Hypothalamus (tissue), 51 donors: ENCODE data around the gene THAP11.
A peak's percentile ranks its signal among the peaks of the same experiment; 100 is the strongest.

Experiments used
- DNase-seq, 51 donors: peaks; one replicate each; lab custom pipeline; 2025; lab: John Stamatoyannopoulos, UW

Gene THAP11

GRCh38 chr16:67841816-67842508, at the start of gene THAP11:
Gene THAP11, plus strand, starts transcription at chr16:67842320. Its CDS starts 235 bp downstream, at chr16:67842555.
- DNase-seq: peak; percentile 69 to 100 (median 90)

GRCh38 chr16:67796099-67796718, 45.9 kb upstream of the THAP11 start:
- no peak for DNase-seq

- no peak for DNase-seq
These were observed 41.7 kb upstream of the THAP11 start for GRCh38 chr16:67800338-67800926.

- no peak for DNase-seq
These were observed 40.9 kb upstream of the THAP11 start for GRCh38 chr16:67801241-67801640.

- DNase-seq: no peak
These were observed 40.2 kb upstream of the THAP11 start for GRCh38 chr16:67801883-67802282.

- no peak for DNase-seq
These were observed 38.2 kb upstream of the THAP11 start for GRCh38 chr16:67803894-67804293.

GRCh38 chr16:67804853-67805542, 37.1 kb upstream of the THAP11 start:
- no peak for DNase-seq

- DNase-seq: peak in 5 of 51 donors; percentile 7 to 43 (median 27)
These were observed 36.2 kb upstream of the THAP11 start for GRCh38 chr16:67805718-67806427.

GRCh38 chr16:67806428-67807147, 35.5 kb upstream of the THAP11 start, which contains the start of the genes RANBP10 and TSNAXIP1:
Gene RANBP10, minus strand, starts transcription at chr16:67806560. Its CDS starts 24 bp downstream, at chr16:67806536.
Gene TSNAXIP1, plus strand, starts transcription at chr16:67806889. Its CDS starts 261 bp downstream, at chr16:67807150.
- peak; percentile 72 to 99 (median 97) for DNase-seq

GRCh38 chr16:67807148-67807682, 34.9 kb upstream of the THAP11 start:
- no peak for DNase-seq

DNA sequence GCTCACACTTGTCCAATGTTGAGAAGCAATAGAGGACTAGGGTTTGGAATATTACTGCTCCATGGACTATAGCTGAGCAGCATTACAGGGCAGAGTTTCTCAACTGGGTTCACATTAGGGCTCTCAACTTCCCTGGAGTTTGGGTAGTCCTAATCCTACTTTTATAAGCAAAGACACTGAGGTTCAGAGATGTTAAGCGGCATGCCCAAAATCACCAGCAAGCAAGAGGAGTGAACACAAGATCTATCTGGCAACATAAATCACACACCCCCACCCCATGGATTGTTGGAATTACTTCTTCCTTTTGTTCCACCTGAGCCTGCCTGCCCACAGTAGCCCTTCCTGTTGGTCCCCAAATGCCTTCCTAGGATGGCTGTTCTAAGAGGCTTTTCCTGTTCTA, 30.2 kb upstream of the THAP11 start:
- DNase-seq: no peak

DNA sequence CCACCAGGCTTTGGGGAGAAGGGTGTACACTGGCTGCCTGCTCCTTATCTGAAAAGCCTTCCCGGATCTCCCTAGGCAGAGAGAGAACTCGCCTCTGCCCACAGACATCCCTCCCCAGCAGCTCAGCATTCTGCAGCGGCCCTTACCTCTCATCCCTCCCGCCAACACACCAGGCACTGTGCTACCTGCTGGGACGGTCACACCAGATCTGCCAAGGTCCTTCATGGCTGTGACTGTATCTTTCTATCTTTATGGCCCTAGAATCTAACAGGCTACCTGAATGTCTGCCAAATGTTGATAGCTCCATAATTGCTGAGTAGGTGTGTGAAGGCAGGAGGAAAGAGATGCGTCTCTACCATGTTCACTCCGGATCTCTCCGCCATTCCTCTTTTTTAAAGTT, 27.6 kb upstream of the THAP11 start:
- no peak for DNase-seq

GRCh38 chr16:67820608-67821259, 21.4 kb upstream of the THAP11 start:
- DNase-seq: no peak

DNA sequence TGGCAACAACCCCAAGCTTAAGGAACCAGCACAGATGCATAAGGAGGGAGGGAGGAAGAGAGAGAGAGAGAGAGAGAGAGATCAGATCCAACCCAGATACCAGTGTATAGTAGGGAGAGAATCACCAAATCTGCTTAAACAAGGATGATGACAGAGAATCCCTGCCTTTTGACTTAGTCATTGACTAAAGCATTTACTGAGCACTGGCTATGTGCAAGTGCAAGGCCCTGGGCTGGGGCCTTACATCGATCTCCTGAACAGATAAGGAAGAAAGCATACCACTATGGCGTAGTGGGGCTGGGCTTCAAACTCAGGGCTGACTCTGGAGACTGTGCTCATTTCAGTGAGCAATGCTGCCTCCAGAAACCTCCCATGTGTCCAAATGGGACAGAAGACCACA, 19.6 kb upstream of the THAP11 start:
- no peak for DNase-seq

DNA sequence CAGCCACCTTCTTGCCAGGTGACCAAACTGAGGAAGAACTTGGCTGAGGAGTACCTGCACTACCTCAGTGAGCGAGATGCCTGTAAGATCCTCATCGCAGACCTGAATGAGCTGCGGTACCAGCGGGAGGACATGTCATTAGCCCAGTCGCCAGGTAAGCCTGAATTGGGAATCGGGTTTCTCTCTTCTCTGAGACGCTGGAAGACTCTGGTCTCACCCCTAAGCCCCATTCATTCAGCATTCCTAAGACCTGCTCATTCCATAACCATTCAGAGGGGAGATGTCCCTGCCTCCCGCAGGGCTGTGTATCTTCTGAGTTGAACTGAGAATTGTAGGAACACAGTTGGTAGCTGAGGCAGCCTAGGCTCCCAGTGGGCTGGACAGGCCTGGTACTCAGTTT, 17.0 kb upstream of the THAP11 start:
- DNase-seq: no peak

DNA sequence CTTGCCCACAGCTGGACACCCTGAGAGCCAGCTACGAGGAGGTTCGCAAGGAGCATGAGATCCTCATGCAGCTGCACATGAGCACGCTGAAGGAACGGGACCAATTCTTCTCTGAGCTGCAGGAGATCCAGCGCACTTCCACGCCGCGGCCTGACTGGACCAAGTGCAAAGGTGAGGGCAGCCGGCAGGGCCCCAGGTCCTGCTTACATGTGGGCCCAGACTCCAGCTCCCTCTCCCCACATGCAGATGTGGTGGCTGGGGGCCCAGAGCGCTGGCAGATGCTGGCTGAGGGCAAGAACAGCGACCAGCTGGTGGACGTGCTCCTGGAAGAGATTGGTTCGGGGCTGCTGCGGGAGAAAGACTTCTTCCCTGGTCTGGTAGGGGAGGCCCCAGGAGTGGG, 16.2 kb upstream of the THAP11 start:
- no peak for DNase-seq

DNA sequence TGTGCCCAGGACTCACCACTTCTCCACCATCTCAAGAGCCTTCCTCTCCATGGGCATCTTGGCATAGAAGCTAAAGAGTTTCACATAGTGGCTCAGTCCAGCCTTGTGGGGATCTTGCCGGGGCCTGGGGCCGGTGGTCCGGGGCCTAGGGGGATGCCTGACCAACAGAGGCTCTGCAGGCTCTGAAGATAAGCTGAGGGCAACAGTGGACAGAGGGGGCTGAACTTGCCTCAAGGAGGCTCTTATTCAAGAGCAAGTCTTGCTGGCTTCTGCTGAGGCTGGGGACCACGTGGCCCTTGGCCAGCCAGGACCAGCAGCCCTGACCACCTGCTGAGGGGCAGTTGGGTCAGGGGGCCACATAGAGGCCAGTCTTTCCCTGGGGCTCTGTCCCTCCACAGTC, 13.5 kb upstream of the THAP11 start:
- DNase-seq: no peak

- no peak for DNase-seq
These were observed 9.1 kb upstream of the THAP11 start for GRCh38 chr16:67833030-67833414.
